KOPT-K1 (cell line): Measurements from ENCODE around the gene TDP2.
"Not testable (repeated sequence)": the region's sequence is repeated elsewhere in the genome, so short reads cannot be mapped to it uniquely, and the experiment has no call there.

ENCODE experiments used
- H3K27ac ChIP-seq: fragments of 200-600 bp; sonication (generic); 2 replicates; pipeline ENCODE4 v1.5.1; 2016; ENCODE audit warnings: antibody characterized with exemption, mild to moderate bottlenecking, low read depth, low read length; ENCODE audit not compliant: poor library complexity, severe bottlenecking
- H3K36me3 ChIP-seq: fragments of 200-600 bp; sonication (generic); 2 replicates; pipeline ENCODE4 v1.5.1; 2017; ENCODE audit warnings: antibody characterized with exemption, mild to moderate bottlenecking, low read length, moderate library complexity; ENCODE audit not compliant: insufficient read depth
- H3K9me3 ChIP-seq: fragments of 200-600 bp; sonication (generic); 2 replicates; pipeline ENCODE4 v1.5.1; 2017; ENCODE audit warnings: antibody characterized with exemption, low read length, mild to moderate bottlenecking; ENCODE audit not compliant: insufficient read depth, poor library complexity, severe bottlenecking

The TDP2 gene

GRCh38 chr6:24642061-24642460 is 24.6 kb downstream of the TDP2 start:
- Histone ChIP-seq H3K27ac (no peak overlapping the region), H3K36me3 (no peaks in the 10 kb centered on the region), H3K9me3 (peaks cover 11% of the 10 kb centered on the region)

- H3K9me3 ChIP-seq: peaks cover 11% of the 10 kb centered on the region
- not testable (repeated sequence) for H3K36me3 ChIP-seq, H3K27ac ChIP-seq
Measured at GRCh38 chr6:24640631-24641030, 26.1 kb downstream of the TDP2 start.

- Histone ChIP-seq H3K9me3 (peaks cover 11% of the 10 kb centered on the region), H3K27ac (no peak overlapping the region), H3K36me3 (no peaks in the 10 kb centered on the region)
Measured at GRCh38 chr6:24640166-24640565, 26.5 kb downstream of the TDP2 start.

- Histone ChIP-seq H3K9me3 (peaks cover 11% of the 10 kb centered on the region), H3K27ac (no peak overlapping the region), H3K36me3 (no peaks in the 10 kb centered on the region)
Measured at GRCh38 chr6:24636681-24637080, 30.0 kb downstream of the TDP2 start.

- Histone ChIP-seq H3K36me3 (no peaks in the 10 kb centered on the region), H3K27ac (no peak overlapping the region), H3K9me3 (no peaks in the 10 kb centered on the region)
Measured at GRCh38 chr6:24632573-24632972, 34.1 kb downstream of the TDP2 start.

- no peak overlapping the region for H3K27ac ChIP-seq
- H3K36me3 ChIP-seq: no peaks in the 10 kb centered on the region
- H3K9me3 ChIP-seq: no peaks in the 10 kb centered on the region
Measured at GRCh38 chr6:24631671-24632070, 35.0 kb downstream of the TDP2 start.

GRCh38 chr6:24630856-24631505 is 35.7 kb downstream of the TDP2 start:
- Histone ChIP-seq H3K27ac (no peak overlapping the region), H3K36me3 (no peaks in the 10 kb centered on the region), H3K9me3 (no peaks in the 10 kb centered on the region)

GRCh38 chr6:24621626-24622289 is 44.9 kb downstream of the TDP2 start:
- H3K27ac ChIP-seq: no peak overlapping the region
- H3K9me3 ChIP-seq: no peaks in the 10 kb centered on the region

GRCh38 chr6:24620637-24621036 is 46.1 kb downstream of the TDP2 start:
- no peaks in the 10 kb centered on the region for H3K9me3 ChIP-seq
- no peak overlapping the region for H3K27ac ChIP-seq
- no peaks in the 10 kb centered on the region for H3K36me3 ChIP-seq

More at GRCh38 chr6:24621626-24622289, 44.9 kb downstream of the TDP2 start:
- H3K36me3 ChIP-seq: no peaks in the 10 kb centered on the region

- no peak overlapping the region for H3K27ac ChIP-seq
- H3K36me3 ChIP-seq: no peaks in the 10 kb centered on the region
Measured at GRCh38 chr6:24619661-24620060, 47.0 kb downstream of the TDP2 start.

GRCh38 chr6:24614648-24615047 is 52.1 kb downstream of the TDP2 start:
- H3K36me3 ChIP-seq: no peaks in the 10 kb centered on the region
- H3K27ac ChIP-seq: no peak overlapping the region
- no peaks in the 10 kb centered on the region for H3K9me3 ChIP-seq

More at GRCh38 chr6:24619661-24620060, 47.0 kb downstream of the TDP2 start:
- no peaks in the 10 kb centered on the region for H3K9me3 ChIP-seq

GRCh38 chr6:24614043-24614420 is 52.7 kb downstream of the TDP2 start:
- Histone ChIP-seq H3K9me3 (no peaks in the 10 kb centered on the region), H3K27ac (no peak overlapping the region), H3K36me3 (no peaks in the 10 kb centered on the region)

GRCh38 chr6:24613361-24614042 is 53.2 kb downstream of the TDP2 start:
- H3K36me3 ChIP-seq: no peaks in the 10 kb centered on the region
- H3K27ac ChIP-seq: no peak overlapping the region
- no peaks in the 10 kb centered on the region for H3K9me3 ChIP-seq

- no peak overlapping the region for H3K27ac ChIP-seq
- H3K9me3 ChIP-seq: no peaks in the 10 kb centered on the region
- no peaks in the 10 kb centered on the region for H3K36me3 ChIP-seq
Measured at GRCh38 chr6:24610672-24611071, 56.0 kb downstream of the TDP2 start.

GRCh38 chr6:24607310-24608105 is 59.2 kb downstream of the TDP2 start:
- Histone ChIP-seq H3K9me3 (no peaks in the 10 kb centered on the region), H3K27ac (no peak overlapping the region), H3K36me3 (no peaks in the 10 kb centered on the region)
